NCI-H2171 treated with DMSO at 0.1 percent for 48 hours (cell line): Measurements from ENCODE around the gene ATF3.
A peak's percentile ranks its signal among the peaks of the same experiment; 100 is the strongest.

Experiments
- DNase-seq: peaks from one replicate; lab custom pipeline; 2025; lab: John Stamatoyannopoulos, UW

The ATF3 gene

GRCh38 chr1:212608959-212609700 is 569 bp downstream of the ATF3 start:
- DNase-seq = peak; percentile 54

- peak; percentile 34 for DNase-seq
Measured at GRCh38 chr1:212609701-212610574, 1.4 kb downstream of the ATF3 start.

- DNase-seq = no peak
Measured at GRCh38 chr1:212610575-212610967, 2.0 kb downstream of the ATF3 start.

GRCh38 chr1:212611000-212611948 is 2.7 kb downstream of the ATF3 start:
- DNase-seq = peak; percentile 9

GRCh38 chr1:212612041-212612961 is 3.7 kb downstream of the ATF3 start:
- no peak for DNase-seq

GRCh38 chr1:212613440-212614335 is 5.1 kb downstream of the ATF3 start:
- DNase-seq = no peak

GRCh38 chr1:212614453-212615200 is 6.1 kb downstream of the ATF3 start:
- no peak for DNase-seq

- no peak for DNase-seq
Measured at GRCh38 chr1:212615201-212615470, 6.6 kb downstream of the ATF3 start.

- no peak for DNase-seq
Measured at GRCh38 chr1:212618466-212619210, 10.1 kb downstream of the ATF3 start.

- no peak for DNase-seq
Measured at GRCh38 chr1:212620293-212620692, 11.7 kb downstream of the ATF3 start.

- no peak for DNase-seq
Measured at GRCh38 chr1:212621043-212621948, 12.7 kb downstream of the ATF3 start.

GRCh38 chr1:212621949-212622305 is 13.4 kb downstream of the ATF3 start:
- DNase-seq = no peak

GRCh38 chr1:212622467-212622866 is 13.9 kb downstream of the ATF3 start:
- DNase-seq = no peak

GRCh38 chr1:212622906-212623305 is 14.3 kb downstream of the ATF3 start:
- DNase-seq = no peak

GRCh38 chr1:212623603-212624002 is 15.0 kb downstream of the ATF3 start:
- no peak for DNase-seq

GRCh38 chr1:212624976-212625501 is 16.5 kb downstream of the ATF3 start:
- no peak for DNase-seq

GRCh38 chr1:212625781-212626450 is 17.4 kb downstream of the ATF3 start:
- DNase-seq = no peak
